Activated naive CD8-positive, alpha-beta T cell treated with anti-CD3 and anti-CD28 coated beads for 36 hours (primary cell): ENCODE data around the gene AATK. TPM values are rescaled to one million over a fixed set of nuclear protein-coding genes. Genes with fewer than 3 reads are reported as not detected.

Source experiments
- DNase-seq: peaks from one replicate; pipeline ENCODE4 v3.0.0; 2021
- H3K27ac Mint-ChIP-seq: one replicate; pipeline ENCODE4 v1.8.0; 2022; ENCODE audit warnings: mild to moderate bottlenecking, moderate library complexity, mixed read lengths
- H3K27me3 Mint-ChIP-seq: one replicate; pipeline ENCODE4 v1.8.0; 2022; ENCODE audit warnings: mild to moderate bottlenecking, mixed read lengths
- H3K36me3 Mint-ChIP-seq: one replicate; pipeline ENCODE4 v1.8.0; 2021; ENCODE audit warnings: mild to moderate bottlenecking, mixed read lengths
- H3K4me1 Mint-ChIP-seq: one replicate; pipeline ENCODE4 v1.8.0; 2021; ENCODE audit warnings: mixed read lengths
- H3K4me3 Mint-ChIP-seq: one replicate; pipeline ENCODE4 v1.8.0; 2022; ENCODE audit warnings: mild to moderate bottlenecking, moderate library complexity, mixed read lengths
- H3K9me3 Mint-ChIP-seq: one replicate; pipeline ENCODE4 v1.8.0; 2022; ENCODE audit warnings: mixed read lengths
- total RNA-seq, 2 experiments: library from RNA; stranded (reverse); gene quantifications; one replicate each; pipeline ENCODE4 v1.2.3, GENCODE V29; 2021

AATK gene
- total RNA-seq, 2 experiments from 2014 or later = 0.21 to 0.26 TPM

DNA sequence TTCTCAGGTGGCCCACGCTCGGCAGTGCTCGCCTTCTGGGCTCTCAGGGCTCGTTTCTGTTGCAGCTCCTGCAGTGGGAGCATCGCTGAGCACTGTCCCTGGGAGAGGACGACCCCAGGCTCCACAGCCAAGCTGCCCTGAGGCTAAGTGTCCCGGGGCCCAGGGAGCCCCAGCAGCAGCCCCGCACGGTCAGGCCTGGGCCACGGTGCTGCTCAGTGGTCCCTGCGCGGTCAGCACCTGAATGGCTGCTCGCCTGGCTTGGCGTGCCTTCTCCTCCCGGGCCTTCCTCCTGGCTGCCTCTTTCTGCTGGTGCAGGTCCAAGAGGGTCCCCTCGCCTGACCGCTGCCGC, 33.4 kb upstream of the AATK start:
- Mint-ChIP-seq H3K4me3 (no peak overlapping the region), H3K36me3 (no peaks in the 10 kb centered on the region), H3K9me3 (no peaks in the 10 kb centered on the region), H3K27ac (no peak overlapping the region), H3K4me1 (no peaks in the 10 kb centered on the region), H3K27me3 (no peaks in the 10 kb centered on the region)
- no peak for DNase-seq

DNA sequence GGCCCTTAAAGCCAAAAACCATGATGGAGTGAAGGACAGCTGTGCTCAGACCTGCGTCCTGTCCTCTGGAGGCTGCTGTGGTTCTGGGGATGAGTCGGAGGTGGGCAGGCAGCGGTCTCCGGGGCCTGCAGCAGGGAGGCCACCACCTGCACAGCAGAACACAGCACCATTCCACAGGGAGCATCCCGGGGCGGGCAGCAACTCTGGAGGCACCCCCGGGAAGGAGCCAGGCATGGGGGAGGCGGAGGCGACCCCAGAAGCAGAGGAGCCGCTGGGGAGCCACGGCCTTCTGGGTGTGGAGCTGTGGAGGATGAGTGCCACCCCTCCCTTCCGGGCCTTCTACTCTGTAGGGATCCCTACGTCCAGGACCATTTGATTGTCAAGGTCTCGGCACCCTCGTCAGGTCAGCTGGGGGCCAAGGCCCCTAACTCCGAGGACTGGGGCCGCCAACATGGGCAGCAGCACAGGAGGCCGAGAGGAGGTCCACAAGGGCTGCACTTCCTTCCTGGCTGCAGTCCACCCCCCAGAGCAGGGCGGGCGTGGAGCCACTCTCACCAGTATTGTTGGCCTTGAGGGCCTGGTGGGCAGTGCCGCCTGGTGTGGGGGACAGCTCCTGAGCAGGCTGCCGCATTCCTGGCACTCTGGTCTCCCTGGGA, 32.9 kb upstream of the AATK start:
- no peaks in the 10 kb centered on the region for H3K9me3 Mint-ChIP-seq
- H3K4me3 Mint-ChIP-seq = no peak overlapping the region
- no peaks in the 10 kb centered on the region for H3K4me1 Mint-ChIP-seq
- no peak for DNase-seq
- H3K36me3 Mint-ChIP-seq = no peaks in the 10 kb centered on the region
- H3K27me3 Mint-ChIP-seq = no peaks in the 10 kb centered on the region
- no peak overlapping the region for H3K27ac Mint-ChIP-seq

DNA sequence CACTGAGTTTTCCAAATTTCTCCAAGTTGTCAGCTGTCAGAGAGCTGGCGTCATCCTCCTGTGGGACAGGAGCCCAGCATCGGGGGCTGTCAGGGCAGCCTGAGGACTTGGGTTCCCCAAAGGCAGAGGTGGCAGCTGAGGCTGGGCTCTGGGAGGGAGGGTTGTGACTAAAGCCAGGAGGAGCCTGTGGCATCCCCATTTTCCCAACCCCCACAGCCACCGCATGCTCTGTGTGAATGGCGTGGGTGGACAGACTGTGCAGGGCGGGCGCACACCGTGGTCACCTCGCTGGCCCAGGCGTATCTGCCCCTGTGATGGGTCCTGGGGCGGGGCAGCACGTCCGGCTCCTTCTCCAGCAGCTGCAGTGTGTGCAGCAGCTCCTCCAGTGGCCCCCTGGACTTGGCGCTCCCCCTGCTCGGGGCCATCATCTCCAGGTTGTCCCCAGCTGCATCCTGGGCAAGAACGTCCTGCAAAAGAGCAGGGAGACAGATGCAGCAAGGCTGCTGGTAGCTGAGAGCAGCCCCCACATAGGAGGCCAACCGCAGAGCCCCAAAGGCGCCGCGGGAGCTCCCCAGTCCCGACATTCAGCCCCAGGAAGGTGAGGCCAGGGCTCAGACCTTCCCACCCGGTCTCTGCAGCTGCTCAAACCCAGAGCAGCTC, 31.9 kb upstream of the AATK start:
- H3K27me3 Mint-ChIP-seq = no peaks in the 10 kb centered on the region
- no peaks in the 10 kb centered on the region for H3K4me1 Mint-ChIP-seq
- DNase-seq = no peak
- no peaks in the 10 kb centered on the region for H3K9me3 Mint-ChIP-seq
- no peak overlapping the region for H3K4me3 Mint-ChIP-seq
- H3K27ac Mint-ChIP-seq = no peak overlapping the region
- H3K36me3 Mint-ChIP-seq = no peaks in the 10 kb centered on the region

DNA sequence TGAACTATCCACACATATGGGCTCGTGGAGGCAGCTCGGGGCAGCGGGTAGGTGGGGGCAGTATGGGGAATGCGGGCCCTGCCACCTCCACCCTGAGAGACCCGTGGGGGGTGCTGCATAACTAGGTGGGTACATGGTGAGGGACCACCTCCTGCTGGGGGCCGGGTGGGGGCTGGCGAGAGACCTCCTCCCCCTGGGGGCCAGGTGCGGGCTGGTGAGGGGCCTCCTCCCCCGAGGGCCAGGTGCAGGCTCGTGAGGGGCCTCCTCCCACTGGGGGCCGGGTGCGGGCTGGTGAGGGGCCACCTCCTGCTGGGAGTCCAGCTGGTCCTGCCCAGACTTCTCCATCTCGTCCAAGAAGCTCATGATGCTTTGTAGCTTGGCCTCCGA, 31.4 kb upstream of the AATK start:
- no peak for DNase-seq
- Mint-ChIP-seq H3K27ac (no peak overlapping the region), H3K9me3 (no peaks in the 10 kb centered on the region), H3K4me1 (no peaks in the 10 kb centered on the region), H3K4me3 (no peak overlapping the region), H3K27me3 (no peaks in the 10 kb centered on the region), H3K36me3 (no peaks in the 10 kb centered on the region)

DNA sequence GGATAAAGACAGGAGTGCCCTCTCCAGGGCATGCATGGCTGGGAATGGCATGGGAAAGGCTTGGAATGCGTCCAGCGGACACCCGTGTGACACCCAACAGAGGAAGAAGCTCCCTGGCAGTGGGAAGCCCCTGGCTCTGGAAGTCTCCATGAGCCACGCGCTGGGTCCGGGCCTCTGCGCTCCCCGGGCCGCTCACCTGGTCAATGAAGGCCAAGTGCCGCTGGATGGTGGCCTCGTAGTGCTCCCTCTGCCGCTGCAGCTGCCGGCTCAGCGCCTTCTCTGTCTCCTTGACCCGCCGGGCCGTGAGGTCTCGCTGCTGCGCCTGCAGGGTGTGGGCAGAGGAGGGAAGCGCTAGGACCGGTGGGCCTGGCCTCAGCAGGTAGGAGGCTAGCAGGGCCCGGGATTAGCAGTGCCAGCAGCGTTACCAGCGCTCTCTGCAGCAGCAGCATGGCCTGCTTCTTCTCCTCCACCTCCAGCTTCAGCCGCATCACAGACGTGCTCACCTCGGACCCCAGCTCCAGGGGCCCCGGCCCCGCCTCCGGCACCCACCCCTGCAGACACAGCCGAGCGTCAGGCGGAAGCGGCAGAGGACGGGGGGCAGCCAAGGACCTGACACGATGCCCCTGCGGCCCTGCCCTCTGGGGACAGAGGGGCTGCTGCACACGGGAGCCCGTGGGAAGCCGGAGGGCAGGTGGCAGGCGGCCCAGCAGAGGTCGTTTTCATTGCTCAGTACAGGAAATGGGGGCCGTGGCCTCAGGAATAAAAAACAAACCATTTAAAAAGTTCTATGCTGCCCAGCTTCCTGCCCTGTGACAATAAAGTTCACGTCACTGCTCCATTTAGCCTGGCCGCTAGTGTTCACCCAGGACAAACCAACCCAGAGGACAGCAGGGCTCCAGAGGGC, 30.7 kb upstream of the AATK start:
- no peaks in the 10 kb centered on the region for H3K36me3 Mint-ChIP-seq

DNA sequence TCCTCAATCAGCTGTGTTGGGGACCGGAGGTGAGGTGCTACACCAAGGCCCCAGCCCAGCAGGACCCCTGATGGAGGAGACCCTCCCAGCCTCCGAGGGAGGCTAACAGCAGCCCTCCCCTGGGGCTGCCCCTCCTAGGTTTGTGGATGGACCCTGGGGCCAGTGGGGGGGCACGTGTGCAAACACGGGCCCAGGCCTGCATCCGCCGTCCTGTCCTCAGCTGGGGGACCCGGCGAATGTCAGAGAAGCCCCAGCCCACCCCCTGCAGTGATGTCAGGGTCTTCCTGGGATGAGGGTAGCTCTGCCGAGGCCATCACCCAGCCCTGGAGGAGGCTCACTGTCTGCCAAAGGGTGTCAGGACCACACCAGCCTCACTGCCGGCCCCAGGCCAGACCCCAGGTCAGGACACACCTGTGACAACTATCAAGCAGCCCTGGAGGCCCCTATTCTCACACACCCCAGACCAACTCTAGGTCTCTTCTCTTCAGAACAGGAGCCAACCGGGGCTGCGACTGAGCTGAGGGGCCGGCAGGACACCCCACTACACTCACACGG, 30.0 kb upstream of the AATK start:
- Mint-ChIP-seq H3K4me1 (no peaks in the 10 kb centered on the region), H3K27ac (no peak overlapping the region), H3K9me3 (no peaks in the 10 kb centered on the region), H3K27me3 (no peaks in the 10 kb centered on the region), H3K4me3 (no peak overlapping the region), H3K36me3 (no peaks in the 10 kb centered on the region)
- DNase-seq = no peak

More for the DNA sequence above, 30.7 kb upstream of the AATK start:
- Mint-ChIP-seq H3K4me3 (no peak overlapping the region), H3K4me1 (no peaks in the 10 kb centered on the region), H3K9me3 (no peaks in the 10 kb centered on the region), H3K27ac (no peak overlapping the region), H3K27me3 (no peaks in the 10 kb centered on the region)
- no peak for DNase-seq

DNA sequence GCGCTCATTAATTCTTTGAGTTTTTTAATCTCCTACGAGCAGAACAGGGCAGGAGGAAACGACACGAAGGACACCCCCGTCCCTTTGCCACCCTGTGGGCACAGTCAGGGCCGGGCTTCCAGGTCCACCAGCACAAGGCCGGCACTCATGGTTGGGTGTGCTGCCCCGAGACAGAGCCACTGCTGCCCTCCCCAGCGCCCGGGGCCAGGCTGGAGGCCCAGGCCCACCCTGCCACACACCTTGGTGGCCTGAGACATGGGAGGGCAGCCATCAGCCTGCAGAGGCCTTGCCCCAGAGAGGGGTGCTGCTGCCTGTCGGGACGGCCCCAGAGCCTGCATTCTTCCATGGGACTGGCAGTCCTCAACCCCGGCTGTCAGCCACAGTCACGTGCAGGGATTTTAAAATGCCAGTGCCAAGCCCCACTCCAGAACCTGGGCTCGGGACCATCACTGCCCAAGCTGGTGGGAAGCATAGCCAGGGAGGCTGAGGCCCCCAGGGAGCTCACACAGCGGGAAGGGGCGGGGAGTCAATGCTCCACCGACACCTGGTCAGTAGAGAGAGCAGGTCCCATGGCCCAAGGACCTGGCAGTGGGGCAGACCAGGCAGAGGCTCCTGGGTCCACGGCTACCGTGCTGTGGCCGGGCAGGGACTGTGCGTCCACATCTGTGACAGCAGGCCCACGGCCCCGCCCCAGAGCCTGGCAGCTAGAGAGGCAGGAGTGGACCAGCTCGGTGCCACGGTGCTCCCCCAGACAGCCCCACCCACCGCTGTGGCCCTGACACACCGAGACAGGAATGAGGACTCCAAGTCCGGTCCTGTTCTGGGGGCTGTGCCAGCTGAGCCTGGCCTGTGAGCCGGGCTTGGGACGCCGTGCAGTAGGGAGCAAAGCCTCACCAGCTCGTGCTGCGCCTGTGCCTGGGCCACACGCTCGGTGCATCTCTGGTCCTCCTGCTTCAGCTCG, 29.2 kb upstream of the AATK start:
- no peaks in the 10 kb centered on the region for H3K9me3 Mint-ChIP-seq
- no peak for DNase-seq
- H3K4me3 Mint-ChIP-seq = no peak overlapping the region
- H3K27me3 Mint-ChIP-seq = no peaks in the 10 kb centered on the region
- H3K36me3 Mint-ChIP-seq = no peaks in the 10 kb centered on the region
- H3K4me1 Mint-ChIP-seq = no peaks in the 10 kb centered on the region
- no peak overlapping the region for H3K27ac Mint-ChIP-seq

DNA sequence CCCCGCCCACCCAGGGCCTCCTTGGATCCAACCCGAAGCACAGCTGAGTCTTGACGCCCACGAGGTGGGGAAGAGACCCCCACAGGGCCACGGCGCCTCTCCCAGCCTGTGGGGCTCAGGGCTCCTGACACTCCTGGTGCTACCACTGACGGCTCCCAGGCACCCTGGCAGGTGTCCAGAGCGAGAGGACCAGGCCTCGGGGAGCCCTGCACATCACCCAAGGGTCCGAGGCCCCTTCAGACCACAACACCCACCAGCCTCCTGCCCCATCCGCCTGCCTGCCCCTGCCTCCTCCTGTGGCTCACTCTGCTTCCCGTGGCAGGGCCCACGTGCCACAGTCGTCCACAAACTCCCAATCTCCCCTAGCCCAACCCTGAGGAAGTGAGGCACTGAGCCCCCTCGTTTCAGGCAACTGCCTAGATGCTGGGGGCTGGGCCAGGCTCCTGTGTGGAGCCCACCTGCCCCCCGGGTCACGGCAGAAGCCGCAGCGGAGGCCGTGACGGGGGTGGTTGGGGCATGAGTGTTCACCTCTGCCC, 28.3 kb upstream of the AATK start:
- DNase-seq = no peak
- H3K9me3 Mint-ChIP-seq = no peaks in the 10 kb centered on the region
- H3K27ac Mint-ChIP-seq = no peak overlapping the region
- H3K4me3 Mint-ChIP-seq = no peak overlapping the region
- H3K36me3 Mint-ChIP-seq = no peaks in the 10 kb centered on the region
- H3K27me3 Mint-ChIP-seq = no peaks in the 10 kb centered on the region
- H3K4me1 Mint-ChIP-seq = no peaks in the 10 kb centered on the region

DNA sequence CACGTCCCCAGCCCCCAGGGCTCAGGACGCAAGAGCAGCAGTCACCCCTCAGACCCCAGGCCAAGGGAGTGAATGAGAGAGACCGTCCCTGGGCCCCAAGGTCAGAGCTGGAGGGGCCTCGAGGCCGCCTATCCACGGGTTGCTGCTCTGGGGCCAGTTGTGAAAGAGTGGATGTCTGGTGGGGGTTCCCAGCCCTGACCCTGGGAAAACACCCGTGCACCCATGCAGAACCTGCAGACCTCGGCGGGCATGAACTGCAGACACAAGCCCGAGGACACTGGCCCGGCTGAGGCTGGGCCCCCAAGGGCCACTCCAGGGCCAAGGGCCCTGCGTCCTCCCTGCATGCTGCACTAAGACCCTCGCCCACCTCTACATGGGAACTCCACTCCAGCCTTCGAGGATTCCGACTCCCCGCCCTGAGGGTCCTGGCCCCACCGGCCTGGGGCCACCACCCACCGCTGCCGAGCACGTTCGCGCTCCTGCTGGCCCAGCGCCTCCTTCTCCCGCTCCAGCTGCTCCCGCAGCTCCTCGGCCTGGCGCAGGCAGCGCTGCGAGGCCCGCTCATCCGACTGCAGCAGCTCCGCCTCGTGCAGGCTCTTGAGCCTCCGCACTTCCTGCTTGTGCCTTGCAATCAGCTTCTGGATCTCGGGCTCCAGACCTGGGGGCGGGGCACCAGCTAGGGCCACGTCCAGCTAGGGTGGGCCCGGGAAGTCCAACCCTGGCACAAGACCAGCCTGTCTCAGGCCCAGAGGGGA, 27.6 kb upstream of the AATK start:
- H3K36me3 Mint-ChIP-seq = no peaks in the 10 kb centered on the region
- no peak overlapping the region for H3K27ac Mint-ChIP-seq
- DNase-seq = no peak
- no peaks in the 10 kb centered on the region for H3K27me3 Mint-ChIP-seq
- no peaks in the 10 kb centered on the region for H3K9me3 Mint-ChIP-seq
- no peaks in the 10 kb centered on the region for H3K4me1 Mint-ChIP-seq
- no peak overlapping the region for H3K4me3 Mint-ChIP-seq

DNA sequence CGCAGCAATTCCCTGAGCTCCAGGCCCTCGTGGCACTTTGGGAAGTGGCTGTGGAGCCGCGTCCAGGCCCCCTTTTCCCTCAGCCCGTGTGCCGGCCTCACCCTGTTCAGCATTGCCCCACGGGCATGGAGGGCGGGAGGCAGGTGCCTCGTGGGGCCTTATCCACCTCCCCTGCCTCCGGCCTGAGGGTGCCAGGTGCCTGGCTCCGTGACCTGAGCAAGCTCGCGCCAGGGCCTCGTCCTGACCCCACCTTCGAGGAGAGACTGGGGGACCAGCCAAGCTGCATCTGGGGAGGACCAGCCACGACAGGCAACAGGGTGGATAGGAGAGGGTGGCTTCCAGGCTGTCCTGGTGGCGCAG, 27.0 kb upstream of the AATK start:
- Mint-ChIP-seq H3K27me3 (no peaks in the 10 kb centered on the region), H3K9me3 (no peaks in the 10 kb centered on the region), H3K4me3 (no peak overlapping the region), H3K36me3 (no peaks in the 10 kb centered on the region), H3K27ac (no peak overlapping the region), H3K4me1 (no peaks in the 10 kb centered on the region)
- DNase-seq = no peak

DNA sequence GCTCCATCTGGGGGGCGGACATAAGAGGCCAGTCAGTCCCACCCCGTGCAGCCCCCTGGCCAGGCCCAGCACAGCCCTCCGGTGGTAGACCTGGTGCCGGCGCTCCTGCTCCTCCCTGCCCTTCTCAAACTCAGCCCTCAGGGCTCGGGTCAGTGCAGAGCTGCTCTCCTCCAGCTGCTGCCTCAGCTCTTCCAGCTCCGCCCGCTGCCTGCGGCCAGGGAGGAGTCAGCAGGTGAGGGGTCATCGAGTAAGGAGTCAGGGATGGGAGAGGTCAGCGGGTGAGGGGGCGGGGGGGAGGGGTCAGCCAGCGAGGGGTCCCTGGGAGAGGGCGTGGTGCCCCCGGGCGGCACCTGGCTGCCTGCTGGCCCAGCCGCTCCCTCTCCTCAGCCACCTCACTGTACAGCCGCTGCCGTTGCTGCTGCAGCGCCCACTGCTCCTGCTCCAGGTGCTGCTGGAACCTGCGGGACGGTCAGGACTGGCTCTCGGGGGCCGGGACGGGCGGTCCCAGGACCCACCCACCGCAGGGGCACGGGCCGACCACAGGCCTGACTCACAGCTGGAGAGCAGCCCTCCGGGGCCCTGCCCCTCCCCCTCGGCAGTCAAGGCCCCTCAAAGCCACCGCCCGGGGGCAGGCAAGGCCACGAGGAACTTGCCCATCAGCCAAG, 26.5 kb upstream of the AATK start:
- no peak overlapping the region for H3K4me3 Mint-ChIP-seq
- no peaks in the 10 kb centered on the region for H3K27me3 Mint-ChIP-seq
- no peak overlapping the region for H3K27ac Mint-ChIP-seq
- H3K9me3 Mint-ChIP-seq = no peaks in the 10 kb centered on the region
- no peaks in the 10 kb centered on the region for H3K4me1 Mint-ChIP-seq
- no peaks in the 10 kb centered on the region for H3K36me3 Mint-ChIP-seq
- DNase-seq = no peak

DNA sequence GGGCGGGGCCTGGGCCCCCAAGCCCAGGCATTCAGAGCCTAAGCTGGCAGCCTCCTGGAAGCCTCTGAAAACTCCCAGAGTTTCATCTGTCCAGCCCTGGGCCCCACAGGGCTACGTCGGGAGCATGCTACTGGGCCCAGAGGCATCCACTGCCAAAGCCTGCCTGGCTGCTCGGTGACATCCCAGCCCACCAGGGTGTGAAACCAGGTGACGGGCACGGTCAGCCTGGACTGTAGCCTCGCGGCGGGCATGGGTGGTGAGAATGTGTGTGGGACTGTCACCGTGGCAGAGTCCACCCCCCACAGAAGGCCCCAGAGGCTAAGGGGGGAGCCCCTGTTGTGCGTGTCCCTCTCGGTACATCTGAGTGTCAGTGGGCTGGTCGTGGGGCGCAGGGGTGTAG, 25.6 kb upstream of the AATK start:
- no peak for DNase-seq
- Mint-ChIP-seq H3K27ac (no peak overlapping the region), H3K27me3 (no peaks in the 10 kb centered on the region), H3K4me1 (no peaks in the 10 kb centered on the region), H3K4me3 (no peak overlapping the region), H3K36me3 (no peaks in the 10 kb centered on the region), H3K9me3 (no peaks in the 10 kb centered on the region)

DNA sequence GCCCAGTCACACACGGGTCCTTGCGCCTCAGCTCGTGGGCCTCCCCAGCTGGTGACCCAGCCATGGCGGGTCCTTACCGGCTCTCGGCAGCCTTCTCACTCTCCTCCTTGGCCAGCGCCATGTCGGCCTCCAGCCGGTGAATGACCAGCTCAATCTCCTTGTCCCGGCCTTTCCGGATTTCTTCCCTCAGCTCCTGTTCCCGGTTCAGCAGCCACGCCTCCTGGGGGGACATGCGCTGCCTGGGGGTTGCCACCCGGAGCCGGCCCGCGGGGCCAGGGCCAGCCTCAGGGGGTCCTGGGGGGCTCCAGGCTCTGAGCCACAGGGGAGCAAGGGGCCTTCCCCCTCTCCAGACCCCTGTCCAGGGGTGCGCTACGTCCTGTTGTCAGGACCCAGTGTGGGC, 25.1 kb upstream of the AATK start:
- H3K27me3 Mint-ChIP-seq = no peaks in the 10 kb centered on the region
- no peak overlapping the region for H3K4me3 Mint-ChIP-seq
- no peaks in the 10 kb centered on the region for H3K36me3 Mint-ChIP-seq
- no peaks in the 10 kb centered on the region for H3K4me1 Mint-ChIP-seq
- no peaks in the 10 kb centered on the region for H3K9me3 Mint-ChIP-seq
- no peak overlapping the region for H3K27ac Mint-ChIP-seq
- DNase-seq = no peak
